NCI-H774 (cell line): Measurements from ENCODE around the gene MTA2.

Experiments
- DNase-seq: peaks from one replicate; lab custom pipeline; 2025; lab: John Stamatoyannopoulos, UW

The MTA2 gene

GRCh38 chr11:62612366-62613290, 11.0 kb upstream of the MTA2 start, which contains the start of the genes EML3 and ROM1:
Gene EML3 (minus strand): TSS chr11:62612775. CDS start chr11:62612457, 318 bp downstream.
Gene ROM1 (plus strand): TSS chr11:62613257. CDS start chr11:62613282, 25 bp downstream.
- peak; percentile 79 for DNase-seq

- DNase-seq = no peak
Measured at GRCh38 chr11:62611705-62612365, 10.2 kb upstream of the MTA2 start.

- no peak for DNase-seq
Measured at GRCh38 chr11:62610814-62611704, 9.4 kb upstream of the MTA2 start.

- DNase-seq = no peak
Measured at GRCh38 chr11:62610403-62610802, 8.7 kb upstream of the MTA2 start.

GRCh38 chr11:62608776-62609175, 7.1 kb upstream of the MTA2 start:
- no peak for DNase-seq

GRCh38 chr11:62607714-62608113, 6.0 kb upstream of the MTA2 start:
- DNase-seq = no peak

- no peak for DNase-seq
Measured at GRCh38 chr11:62605902-62606301, 4.2 kb upstream of the MTA2 start.

- DNase-seq = no peak
Measured at GRCh38 chr11:62605467-62605866, 3.8 kb upstream of the MTA2 start.

- no peak for DNase-seq
Measured at GRCh38 chr11:62604460-62605120, 2.9 kb upstream of the MTA2 start.

GRCh38 chr11:62603776-62604299, 2.2 kb upstream of the MTA2 start:
- no peak for DNase-seq

- no peak for DNase-seq
Measured at GRCh38 chr11:62603072-62603408, 1.4 kb upstream of the MTA2 start.

GRCh38 chr11:62602141-62603071, 741 bp upstream of the MTA2 start:
- DNase-seq = peak; percentile 84

GRCh38 chr11:62601122-62601371, 618 bp downstream of the MTA2 start:
- DNase-seq = peak; percentile 33

- no peak for DNase-seq
Measured at GRCh38 chr11:62600367-62601121, 1.1 kb downstream of the MTA2 start.

- no peak for DNase-seq
Measured at GRCh38 chr11:62599901-62600300, 1.8 kb downstream of the MTA2 start.

GRCh38 chr11:62599069-62599696, 2.5 kb downstream of the MTA2 start:
- peak; percentile 90 for DNase-seq

GRCh38 chr11:62595124-62595523, 6.5 kb downstream of the MTA2 start:
- DNase-seq = no peak

- peak; percentile 38 for DNase-seq
Measured at GRCh38 chr11:62593434-62594044, 8.1 kb downstream of the MTA2 start.

- no peak for DNase-seq
Measured at GRCh38 chr11:62592989-62593421, 8.7 kb downstream of the MTA2 start.
